HG02885 (cell line): ENCODE data around the gene BPI.
"Not testable (repeated sequence)": the region's sequence is repeated elsewhere in the genome, so short reads cannot be mapped to it uniquely, and the experiment has no call there.

Source experiments
- ATAC-seq: cut with Tn5 transposase; IDR thresholded peaks from one replicate; pipeline ENCODE4 v1.9.1; 2021; ENCODE audit warnings: mild to moderate bottlenecking; ENCODE audit not compliant: unreplicated experiment, poor library complexity

The BPI gene

DNA sequence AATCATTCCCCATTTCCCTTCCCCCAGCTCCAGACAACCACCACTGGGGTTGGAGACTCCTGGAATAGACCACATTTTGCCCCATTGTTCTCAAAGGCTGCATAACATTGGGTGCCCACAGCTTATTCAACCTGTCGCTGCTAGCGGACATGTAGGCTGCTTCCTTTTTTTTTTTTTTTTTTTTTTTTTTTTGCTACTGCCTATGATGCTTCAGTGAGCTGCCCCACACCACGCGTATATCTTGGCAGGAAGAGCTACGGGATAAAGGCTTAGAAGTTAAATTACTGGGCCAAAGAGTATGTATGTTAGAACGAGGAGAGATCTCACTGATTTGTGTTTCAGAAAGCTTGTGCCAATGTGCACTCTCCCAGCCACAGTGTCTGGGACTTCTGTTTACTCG, 49.4 kb downstream of the BPI start:
- no peak for ATAC-seq

DNA sequence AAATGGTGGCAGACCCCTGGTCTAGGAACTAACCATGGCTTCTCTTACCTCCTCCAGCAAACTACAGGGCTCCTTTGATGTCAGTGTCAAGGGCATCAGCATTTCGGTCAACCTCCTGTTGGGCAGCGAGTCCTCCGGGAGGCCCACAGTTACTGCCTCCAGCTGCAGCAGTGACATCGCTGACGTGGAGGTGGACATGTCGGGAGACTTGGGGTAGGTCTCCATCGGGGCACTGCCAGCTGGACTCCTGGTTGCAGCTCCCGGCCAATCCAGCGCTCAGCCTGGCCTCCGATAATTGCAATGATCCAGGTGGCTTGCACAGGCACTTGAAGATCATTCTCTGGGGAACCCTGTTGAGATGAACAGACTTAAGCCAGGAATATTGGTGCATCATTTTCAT, 50.3 kb downstream of the BPI start:
- no peak for ATAC-seq

GRCh38 chr20:38355161-38356012, 51.4 kb downstream of the BPI start:
- no peak for ATAC-seq

GRCh38 chr20:38357653-38358207, 53.8 kb downstream of the BPI start:
- ATAC-seq, result no peak

DNA sequence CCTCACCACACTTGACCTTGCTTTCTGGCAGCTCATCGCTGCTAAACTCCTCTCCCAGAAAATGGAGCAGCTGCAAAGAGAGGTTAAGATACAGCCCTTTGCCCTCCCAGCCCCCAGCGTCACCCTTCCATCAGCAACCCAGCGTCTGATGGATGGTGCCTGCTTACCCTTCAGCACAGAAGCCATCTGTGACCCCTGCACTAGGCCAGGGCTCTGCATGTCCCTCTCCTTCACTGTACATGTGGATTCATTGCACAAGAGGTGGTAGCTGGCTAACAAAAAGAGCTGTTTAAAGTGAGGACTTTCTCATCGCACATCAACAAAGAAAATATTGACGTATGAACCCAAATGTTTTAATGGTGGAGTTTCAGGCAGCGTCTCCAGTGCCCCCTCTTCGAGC, 54.6 kb downstream of the BPI start:
- no peak for ATAC-seq

GRCh38 chr20:38363004-38363747, 59.2 kb downstream of the BPI start:
- no peak for ATAC-seq

DNA sequence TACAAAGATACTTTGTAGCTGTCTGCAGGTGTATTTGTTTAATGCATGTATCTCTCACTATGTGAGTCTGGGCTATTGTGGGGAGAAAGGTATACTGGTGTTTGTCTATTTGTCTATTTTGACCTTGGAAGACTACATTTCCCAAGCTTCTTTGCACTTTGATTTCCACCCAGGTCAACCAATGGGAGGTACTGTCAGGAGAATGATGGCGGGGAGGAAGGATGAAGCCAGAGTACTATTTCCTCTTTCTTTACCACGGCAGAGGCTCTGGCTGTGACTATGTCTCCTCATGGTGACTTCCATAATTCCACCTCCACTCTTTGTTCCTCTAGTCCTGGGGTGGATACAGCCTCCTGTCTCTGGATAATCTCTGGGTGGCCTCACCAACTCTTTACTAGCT, 65.4 kb downstream of the BPI start:
- no peak for ATAC-seq

DNA sequence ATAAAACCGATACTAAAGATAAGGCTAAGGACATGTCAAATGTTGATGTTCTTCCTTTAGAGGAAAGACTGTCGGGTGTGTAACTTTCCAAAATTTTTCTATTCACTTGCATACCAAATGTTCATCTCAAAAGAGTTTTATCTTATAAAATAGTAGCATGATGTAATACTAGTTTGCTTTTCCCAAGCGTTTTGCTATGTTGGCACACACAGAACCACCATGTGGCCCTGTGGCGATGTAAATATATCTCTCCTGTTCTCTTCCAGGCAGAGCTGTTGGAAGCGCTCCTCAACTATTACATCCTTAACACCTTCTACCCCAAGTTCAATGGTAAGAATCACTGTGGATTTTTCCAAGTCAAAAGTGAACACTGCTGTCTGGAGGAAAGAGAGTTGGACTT, 68.8 kb downstream of the BPI start:
- no peak for ATAC-seq

- no peak for ATAC-seq
These were observed 69.4 kb downstream of the BPI start for GRCh38 chr20:38373231-38373867.

DNA sequence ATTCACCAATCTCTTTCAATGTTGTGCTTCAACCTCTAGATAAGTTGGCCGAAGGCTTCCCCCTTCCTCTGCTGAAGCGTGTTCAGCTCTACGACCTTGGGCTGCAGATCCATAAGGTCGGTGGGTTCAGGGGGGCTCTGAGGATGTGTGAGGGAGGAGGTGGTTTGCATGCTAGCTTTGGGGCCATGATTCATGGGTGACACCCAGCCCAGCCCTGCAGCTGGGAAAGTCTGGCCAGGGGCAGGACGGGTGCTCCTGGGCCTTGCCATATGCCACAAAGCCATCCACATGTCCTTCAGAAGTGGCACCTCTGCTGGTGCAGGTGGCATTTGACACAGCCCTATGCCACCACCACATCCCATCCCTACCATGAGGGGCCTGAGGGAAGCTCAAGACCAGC, 69.9 kb downstream of the BPI start:
- ATAC-seq, result no peak

DNA sequence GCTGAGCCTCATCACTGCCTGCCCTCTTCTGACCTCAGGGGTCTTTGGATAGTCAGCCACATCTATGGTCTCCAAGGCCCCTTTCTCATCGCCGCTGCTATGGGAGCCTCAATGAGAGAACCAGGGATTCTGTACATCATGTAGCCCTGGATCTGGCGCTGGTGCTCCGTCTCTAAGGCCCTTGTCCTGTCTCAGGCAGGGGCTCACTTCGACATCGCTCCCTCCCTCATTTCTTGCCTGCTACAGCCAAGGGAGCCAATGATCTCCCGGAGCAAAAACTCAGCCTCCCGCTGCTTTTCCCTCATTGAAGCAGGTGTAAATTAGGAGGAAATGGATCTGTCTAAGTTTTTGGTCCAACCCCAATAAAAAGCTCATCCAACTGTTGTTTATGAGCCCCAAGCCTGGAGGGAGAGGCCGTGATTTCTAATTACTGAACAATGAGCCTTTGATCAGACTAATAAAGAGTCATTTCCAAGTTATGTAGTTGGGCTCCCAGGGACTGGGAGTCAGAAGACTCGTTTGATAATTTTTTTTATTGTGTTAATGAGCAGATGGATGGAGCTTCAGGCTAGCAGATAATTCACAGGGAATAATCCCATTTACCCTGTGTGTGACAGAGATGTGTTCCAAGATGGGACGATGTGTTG, 73.2 kb downstream of the BPI start:
- ATAC-seq, result no peak

GRCh38 chr20:38377838-38378237, 73.9 kb downstream of the BPI start:
- not testable (repeated sequence) for ATAC-seq

- ATAC-seq, result no peak
These were observed 79.2 kb downstream of the BPI start for GRCh38 chr20:38383147-38383546.

DNA sequence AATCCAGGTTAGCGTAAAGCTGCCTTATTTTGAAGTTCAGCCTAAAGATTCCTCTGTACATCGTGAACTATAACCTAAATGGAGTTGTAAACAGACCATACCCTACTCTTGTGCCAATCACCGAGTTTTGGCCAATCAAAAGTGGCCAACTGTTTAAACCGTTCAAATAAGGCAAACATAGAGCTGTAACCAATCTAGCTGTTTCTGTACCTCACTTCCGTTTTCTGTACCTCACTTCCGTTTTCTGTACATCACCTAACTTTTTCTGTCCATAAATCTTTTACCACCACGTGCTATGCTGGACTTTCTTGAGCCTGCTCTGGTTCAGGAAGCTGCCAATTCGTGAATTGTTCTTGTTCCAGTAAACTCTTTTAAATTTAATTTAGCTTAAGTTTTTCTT, 82.0 kb downstream of the BPI start:
- ATAC-seq, result no peak

DNA sequence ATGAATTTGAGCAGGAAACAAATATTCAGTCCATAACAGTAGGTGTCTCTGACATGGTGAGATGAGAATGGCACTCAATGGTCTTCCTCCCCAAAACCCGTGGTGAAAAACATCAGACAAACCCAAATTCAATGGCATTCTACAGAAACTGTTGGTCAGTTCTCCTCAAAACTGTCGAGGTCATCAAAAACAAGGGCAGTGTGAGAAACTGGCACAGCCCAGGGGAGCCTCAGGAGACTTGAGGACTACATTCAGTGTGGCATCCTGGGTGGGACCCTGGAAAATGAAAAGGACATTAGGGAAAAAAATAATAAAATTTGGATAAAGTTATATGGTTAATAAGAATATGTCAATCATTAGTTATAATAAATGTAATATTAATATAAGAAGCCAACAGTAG, 82.9 kb downstream of the BPI start:
- ATAC-seq, result no peak
